OCI-LY3 (cell line): Measurements from ENCODE around the gene AHRR.

Experiments used
- H2AFZ ChIP-seq: fragments of 200-600, 300-600 bp; shearing (Covaris generic); 2 replicates; pipeline ENCODE4 v1.6.0; 2014; ENCODE audit warnings: antibody characterized with exemption, low read depth, low read length
- H3K27ac ChIP-seq: fragments of 200-600, 300-600 bp; sonication (generic); 2 replicates; pipeline ENCODE4 v1.5.1; 2014; ENCODE audit warnings: mild to moderate bottlenecking, low read length, moderate library complexity, mixed read lengths
- H3K27me3 ChIP-seq: fragments of 200-600, 300-600 bp; sonication (generic); 2 replicates; pipeline ENCODE4 v1.6.1; 2014; ENCODE audit warnings: low read depth, low read length, mixed read lengths
- H3K36me3 ChIP-seq: fragments of 200-600, 300-600 bp; sonication (generic); replicated peaks from 2 replicates; pipeline ENCODE3; 2014; ENCODE audit warnings: low read depth, low read length, mixed read lengths
- H3K4me1 ChIP-seq: fragments of 300-600, 200-600 bp; sonication (generic); 2 replicates; pipeline ENCODE4 v1.6.1; 2014; ENCODE audit warnings: low read length, mixed read lengths
- H3K4me2 ChIP-seq: fragments of 200-600, 300-600 bp; sonication (generic); 2 replicates; pipeline ENCODE4 v1.6.1; 2014; ENCODE audit warnings: low read length, mixed read lengths
- H3K4me3 ChIP-seq: fragments of 300-600, 200-600 bp; sonication (generic); 2 replicates; pipeline ENCODE4 v1.5.1; 2014; ENCODE audit warnings: antibody characterized with exemption, mild to moderate bottlenecking, low read length, moderate library complexity
- H3K79me2 ChIP-seq: fragments of 300-600, 200-600 bp; shearing (Covaris generic); 2 replicates; pipeline ENCODE4 v1.6.1; 2014; ENCODE audit warnings: mild to moderate bottlenecking, low read length, mixed read lengths
- H3K9ac ChIP-seq: fragments of 300-600, 200-600 bp; shearing (Covaris generic); 2 replicates; pipeline ENCODE4 v1.6.0; 2014; ENCODE audit warnings: mild to moderate bottlenecking, low read length, moderate library complexity
- H3K9me3 ChIP-seq: fragments of 200-600, 300-600 bp; shearing (Covaris generic); 2 replicates; pipeline ENCODE4 v1.6.1; 2014; ENCODE audit warnings: low read length, mixed read lengths; ENCODE audit not compliant: insufficient read depth
- H4K20me1 ChIP-seq: fragments of 200-600, 300-600 bp; sonication (generic); 2 replicates; pipeline ENCODE4 v1.6.1; 2016; ENCODE audit warnings: low read length, mixed read lengths; ENCODE audit not compliant: insufficient read depth
- CTCF ChIP-seq: fragments of 200-600, 300-600 bp; sonication (generic); IDR thresholded peaks from 2 replicates; pipeline ENCODE4 v1.5.1; 2014; ENCODE audit warnings: antibody characterized with exemption, low read length, low read depth
- EZH2phosphoT487 ChIP-seq: fragments of 200-600 bp; shearing (Covaris generic); IDR thresholded peaks from 2 replicates; pipeline ENCODE4 v1.6.1; 2018; ENCODE audit warnings: antibody characterized with exemption, mixed run types, low read depth

Gene AHRR

GRCh38 chr5:351084-351920 lies 29.8 kb downstream of the AHRR start:
- H3K36me3 ChIP-seq = no peaks in the 10 kb centered on the region
- H3K9me3 ChIP-seq = no peaks in the 10 kb centered on the region
- no peak overlapping the region for H3K4me2 ChIP-seq
- no peak overlapping the region for H3K27ac ChIP-seq
- H3K79me2 ChIP-seq = no peaks in the 10 kb centered on the region
- no peak overlapping the region for H3K4me3 ChIP-seq
- no peak overlapping the region for H3K9ac ChIP-seq
- no peaks in the 10 kb centered on the region for H4K20me1 ChIP-seq
- TF ChIP-seq CTCF (no peak), EZH2phosphoT487 (no peak)
- H3K27me3 ChIP-seq = no peaks in the 10 kb centered on the region
- no peaks in the 10 kb centered on the region for H3K4me1 ChIP-seq
- no peak overlapping the region for H2AFZ ChIP-seq

GRCh38 chr5:351921-352245 lies 30.4 kb downstream of the AHRR start:
- no peaks in the 10 kb centered on the region for H3K27me3 ChIP-seq
- no peaks in the 10 kb centered on the region for H3K36me3 ChIP-seq
- H4K20me1 ChIP-seq = no peaks in the 10 kb centered on the region
- H3K9ac ChIP-seq = no peak overlapping the region
- no peak overlapping the region for H2AFZ ChIP-seq
- TF ChIP-seq EZH2phosphoT487 = no peak
- no peak for TF ChIP-seq CTCF
- H3K79me2 ChIP-seq = no peaks in the 10 kb centered on the region
- H3K4me1 ChIP-seq = no peaks in the 10 kb centered on the region
- no peak overlapping the region for H3K27ac ChIP-seq
- no peaks in the 10 kb centered on the region for H3K9me3 ChIP-seq
- H3K4me3 ChIP-seq = no peak overlapping the region
- H3K4me2 ChIP-seq = no peak overlapping the region

- H3K4me1 ChIP-seq = no peaks in the 10 kb centered on the region
- no peak overlapping the region for H3K4me2 ChIP-seq
Measured at GRCh38 chr5:352639-353611, 31.4 kb downstream of the AHRR start.

More at GRCh38 chr5:352639-353611, 31.4 kb downstream of the AHRR start:
- H3K27me3 ChIP-seq = no peaks in the 10 kb centered on the region
- no peaks in the 10 kb centered on the region for H4K20me1 ChIP-seq
- no peaks in the 10 kb centered on the region for H3K9me3 ChIP-seq
- H3K9ac ChIP-seq = no peak overlapping the region
- TF ChIP-seq EZH2phosphoT487 = no peak
- no peak for TF ChIP-seq CTCF
- no peaks in the 10 kb centered on the region for H3K79me2 ChIP-seq
- no peak overlapping the region for H2AFZ ChIP-seq
- H3K4me3 ChIP-seq = no peak overlapping the region
- H3K36me3 ChIP-seq = no peaks in the 10 kb centered on the region
- H3K27ac ChIP-seq = no peak overlapping the region
